Kidney (tissue), 14 donors: ENCODE data around the gene ATP8A2. TPM values are rescaled to one million over a fixed set of nuclear protein-coding genes. Genes with fewer than 3 reads are reported as not detected.
A peak's percentile ranks its signal among the peaks of the same experiment; 100 is the strongest.

Experiments
- DNase-seq, 5 donors: peaks; one replicate each; pipeline ENCODE4 v3.0.0-alpha.2; 2013 to 2020
- FAIRE-seq: peaks from 2 replicates; lab custom pipeline; 2012; peaks lifted over from hg19 to GRCh38; lab: Jason Lieb, UNC
- H3K27ac ChIP-seq, 2 donors: one replicate each; pipeline ENCODE4 v1.7.0; 2013; ENCODE audit warnings: low read depth in 2 of 2, low read length in 2 of 2, inconsistent platforms in 1 of 2
- H3K27me3 ChIP-seq: one replicate; pipeline ENCODE4 v1.7.1; 2013; ENCODE audit warnings: low read length, inconsistent platforms; ENCODE audit not compliant: control insufficient read depth, insufficient read depth
- H3K36me3 ChIP-seq, 3 donors: one replicate each; pipeline versions ENCODE4 v1.7.0 to v1.7.1; 2013; ENCODE audit warnings: low read length in 3 of 3, control low read depth in 1 of 3, inconsistent platforms in 1 of 3; ENCODE audit not compliant: insufficient read depth in 3 of 3, control insufficient read depth in 2 of 3
- H3K4me1 ChIP-seq, 3 donors: one replicate each; pipeline versions ENCODE4 v1.7.0 to v1.7.1; 2013; ENCODE audit warnings: low read length in 3 of 3, inconsistent platforms in 1 of 3, low read depth in 1 of 3; ENCODE audit not compliant: control insufficient read depth in 2 of 3, insufficient read depth in 2 of 3
- H3K4me3 ChIP-seq, 3 donors: one replicate each; pipeline versions ENCODE4 v1.7.0 to v1.8.1; 2013; ENCODE audit warnings: low read length in 3 of 3, control low read depth in 1 of 3, inconsistent platforms in 1 of 3
- H3K9ac ChIP-seq, 3 donors: one replicate each; pipeline versions ENCODE4 v1.7.0 to v1.7.1; 2013; ENCODE audit warnings: low read length in 3 of 3, control low read depth in 1 of 3, inconsistent platforms in 1 of 3
- H3K9me3 ChIP-seq, 3 donors: one replicate each; pipeline versions ENCODE4 v1.7.0 to v1.7.1; 2013; ENCODE audit warnings: low read length in 3 of 3, control low read depth in 1 of 3, inconsistent platforms in 1 of 3; ENCODE audit not compliant: control insufficient read depth in 2 of 3, insufficient read depth in 1 of 3
- intact Hi-C: fragments of 100-400 bp; cut with DNase I; formaldehyde crosslinking; loops from one replicate; pipeline ENCODE4 v1.11.1; 2022
- polyA plus RNA-seq: library from polyadenylated mRNA; stranded (reverse); fragments of 350-450 nt; fragmentation: Illumina TruSeq; extraction: RNeasy Lipid Tissue Mini Kit (QIAGEN cat#74804); gene quantifications from one replicate; pipeline ENCODE4 v1.2.3, GENCODE V29; 2014; ENCODE audit warnings: low read depth, low replicate concordance; ENCODE audit not compliant: insufficient read depth
- total RNA-seq: library from RNA; stranded (reverse); fragmentation: NEBNext Ultra II Directional; extraction: Animal tissue kit (Norgen Biotek cat#: 25700); gene quantifications from one replicate; pipeline ENCODE4 v1.2.1, GENCODE V29; 2021
- TF ChIP-seq, protein P1 (sequence below): IDR thresholded peaks from 3 replicates; pipeline ENCODE4 v1.5.1; 2012; ENCODE audit warnings: mild to moderate bottlenecking, moderate library complexity, borderline replicate concordance; ENCODE audit not compliant: insufficient read depth; ENCODE audit errors: extremely low read depth
- donor health status: control.
- donor health status: control.
- donor health status: control.
- donor health status: control.
- donor health status: control.
- donor health status: DM: yes; HTN: yes; CAD: no.
- donor health status: Normal renal cell carcinoma (clear cell type).

ATP8A2 gene
- total and polyA plus RNA-seq, 2 donors from 2014 or later = 0.50 to 0.73 TPM

DNA sequence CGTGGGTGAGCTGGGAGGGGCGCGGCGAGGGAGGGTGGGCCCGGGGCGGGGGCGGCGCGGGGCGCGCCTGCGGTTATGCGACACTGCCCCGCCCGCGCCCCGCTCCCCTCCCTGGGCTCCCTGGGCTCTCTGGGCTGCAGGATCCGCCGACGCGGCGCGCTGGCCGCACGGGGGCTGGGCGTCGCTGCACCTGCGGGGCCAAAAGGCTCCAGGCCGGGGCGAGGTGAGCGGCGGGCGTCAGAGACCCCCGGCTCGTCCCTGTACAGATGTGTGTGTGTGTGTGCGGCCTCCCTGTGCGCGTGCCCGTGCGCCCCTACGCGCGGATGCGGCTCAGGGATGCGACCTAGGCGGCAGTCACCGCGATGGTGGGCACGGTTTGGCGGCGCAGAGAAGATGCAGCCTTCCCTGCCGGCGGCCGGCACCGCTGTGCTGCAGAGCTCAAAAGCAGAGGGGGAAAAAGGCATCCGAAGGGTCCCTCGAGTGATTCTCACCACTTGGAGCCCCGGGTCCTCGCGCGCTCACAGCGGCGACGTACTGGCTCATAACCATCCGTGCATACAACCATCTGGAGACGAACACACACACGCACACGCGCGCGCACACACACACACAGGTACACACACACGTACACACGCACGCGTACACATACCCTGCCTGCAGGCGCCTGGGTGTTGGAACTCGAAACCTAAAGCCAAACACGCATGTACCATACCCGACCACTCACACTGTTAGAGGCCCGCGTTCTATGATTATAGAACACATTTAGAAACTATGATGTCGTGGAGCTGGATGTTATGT lies 709 bp downstream of the ATP8A2 start:
- DNase-seq (peak in 3 of 5 donors; percentile 28 to 60 (median 51)), FAIRE-seq (no peak)
- Histone ChIP-seq H3K27me3 (peaks cover 22% of the 10 kb centered on the region), H3K27ac (no peak overlapping the region), H3K4me3 (no peak overlapping the region), H3K4me1 (peaks cover 0 to 3% (median 0%) of the 10 kb centered on the region in 3 donors), H3K36me3 (no peaks in the 10 kb centered on the region), H3K9ac (no peak overlapping the region), H3K9me3 (no peaks in the 10 kb centered on the region)
- intact Hi-C loops = no loop called here
- TF ChIP-seq, protein P1, sequence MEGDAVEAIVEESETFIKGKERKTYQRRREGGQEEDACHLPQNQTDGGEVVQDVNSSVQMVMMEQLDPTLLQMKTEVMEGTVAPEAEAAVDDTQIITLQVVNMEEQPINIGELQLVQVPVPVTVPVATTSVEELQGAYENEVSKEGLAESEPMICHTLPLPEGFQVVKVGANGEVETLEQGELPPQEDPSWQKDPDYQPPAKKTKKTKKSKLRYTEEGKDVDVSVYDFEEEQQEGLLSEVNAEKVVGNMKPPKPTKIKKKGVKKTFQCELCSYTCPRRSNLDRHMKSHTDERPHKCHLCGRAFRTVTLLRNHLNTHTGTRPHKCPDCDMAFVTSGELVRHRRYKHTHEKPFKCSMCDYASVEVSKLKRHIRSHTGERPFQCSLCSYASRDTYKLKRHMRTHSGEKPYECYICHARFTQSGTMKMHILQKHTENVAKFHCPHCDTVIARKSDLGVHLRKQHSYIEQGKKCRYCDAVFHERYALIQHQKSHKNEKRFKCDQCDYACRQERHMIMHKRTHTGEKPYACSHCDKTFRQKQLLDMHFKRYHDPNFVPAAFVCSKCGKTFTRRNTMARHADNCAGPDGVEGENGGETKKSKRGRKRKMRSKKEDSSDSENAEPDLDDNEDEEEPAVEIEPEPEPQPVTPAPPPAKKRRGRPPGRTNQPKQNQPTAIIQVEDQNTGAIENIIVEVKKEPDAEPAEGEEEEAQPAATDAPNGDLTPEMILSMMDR = no peak

DNA sequence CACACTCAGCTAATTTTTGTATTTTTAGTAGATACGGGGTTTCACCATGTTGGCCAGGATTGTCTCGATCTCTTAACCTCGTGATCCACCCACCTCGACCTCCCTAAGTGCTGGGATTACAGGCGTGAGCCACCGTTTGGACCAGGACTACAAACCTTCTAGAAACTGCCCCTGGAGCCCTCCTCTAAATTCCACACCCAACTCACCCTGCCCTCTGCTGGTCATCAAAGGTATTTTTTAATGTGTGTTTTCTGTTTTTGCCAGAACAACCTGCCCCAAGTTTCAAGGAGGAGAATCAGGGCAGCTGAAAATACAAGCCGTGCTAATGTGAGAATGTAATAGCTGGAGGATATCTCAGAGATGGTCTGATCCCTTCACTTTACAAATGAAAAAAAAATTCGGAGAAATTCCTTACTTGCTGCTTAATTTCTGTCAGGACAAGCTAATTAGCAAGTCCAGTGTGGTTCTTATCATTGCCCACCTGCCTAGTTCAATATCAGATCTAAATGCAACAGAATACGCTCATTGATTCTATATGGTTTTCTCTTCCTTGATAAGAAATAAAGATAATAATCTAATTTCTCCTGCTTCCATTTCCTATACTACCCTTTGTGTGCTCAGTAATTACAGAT lies 4.1 kb downstream of the ATP8A2 start:
- FAIRE-seq = no peak

DNA sequence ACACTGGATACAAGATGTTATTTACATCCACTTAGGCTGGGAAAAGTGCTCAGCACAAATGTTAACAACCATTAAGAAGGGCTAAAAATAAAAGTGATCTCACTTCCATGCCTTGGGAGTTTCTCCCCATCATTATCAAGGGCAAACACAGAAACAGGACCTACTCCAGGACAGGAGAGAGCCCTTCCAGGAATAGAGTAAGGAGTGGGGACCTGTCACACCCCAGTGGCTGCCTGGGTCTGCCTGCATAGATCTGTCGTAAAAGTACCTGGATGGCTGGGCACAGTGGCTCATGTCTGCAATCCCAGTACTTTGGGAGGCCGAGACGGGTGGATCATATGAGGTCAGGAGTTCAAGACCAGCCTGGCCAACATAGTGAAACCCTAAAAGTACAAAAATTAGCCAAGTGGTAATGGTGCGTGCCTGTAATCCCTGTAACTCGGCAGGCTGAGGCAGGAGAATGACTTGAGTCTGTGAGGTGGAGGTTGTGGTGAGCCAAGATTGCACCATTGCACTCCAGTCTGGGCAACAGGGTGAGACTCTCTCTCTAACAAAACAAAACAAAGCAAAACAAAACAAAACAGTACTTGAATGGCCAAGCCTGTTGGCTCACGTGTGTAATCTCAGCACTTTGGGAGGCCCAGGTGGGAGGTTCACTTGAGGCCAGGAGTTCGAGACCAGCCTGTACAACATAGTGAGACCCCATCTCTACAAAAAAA lies 5.6 kb downstream of the ATP8A2 start:
- DNase-seq = no peak
- no peaks in the 10 kb centered on the region for H3K36me3 ChIP-seq
- peaks cover 15% of the 10 kb centered on the region for H3K27me3 ChIP-seq
- no peak overlapping the region for H3K9ac ChIP-seq
- TF ChIP-seq, protein P1 = no peak
- H3K27ac ChIP-seq = no peak overlapping the region
- H3K4me3 ChIP-seq = no peak overlapping the region
- peaks cover 0 to 2% (median 0%) of the 10 kb centered on the region in 3 donors for H3K4me1 ChIP-seq
- no peaks in the 10 kb centered on the region for H3K9me3 ChIP-seq
- intact Hi-C loops = no loop called here
- no peak for FAIRE-seq

More for the DNA sequence above, 4.1 kb downstream of the ATP8A2 start:
- intact Hi-C loops = no loop called here
- DNase-seq = peak in 4 of 5 donors; percentile 28 to 69 (median 46)
- H3K9me3 ChIP-seq = no peaks in the 10 kb centered on the region
- H3K27me3 ChIP-seq = peaks cover 22% of the 10 kb centered on the region
- H3K4me1 ChIP-seq = peaks cover 0 to 3% (median 0%) of the 10 kb centered on the region in 3 donors
- H3K9ac ChIP-seq = no peak overlapping the region
- no peak overlapping the region for H3K27ac ChIP-seq
- TF ChIP-seq, protein P1 = peak; percentile 60
- H3K4me3 ChIP-seq = no peak overlapping the region
- H3K36me3 ChIP-seq = no peaks in the 10 kb centered on the region
